ENCODE measurements around the gene GLIPR2. TPM values are rescaled to one million over a fixed set of nuclear protein-coding genes. Genes with fewer than 3 reads are reported as not detected.
"Not testable (repeated sequence)": the region's sequence is repeated elsewhere in the genome, so short reads cannot be mapped to it uniquely, and the experiment has no call there.

GLIPR2 gene
- total RNA-seq, 2 donors from 2014 or later: 11.0 to 27.1 TPM

DNA sequence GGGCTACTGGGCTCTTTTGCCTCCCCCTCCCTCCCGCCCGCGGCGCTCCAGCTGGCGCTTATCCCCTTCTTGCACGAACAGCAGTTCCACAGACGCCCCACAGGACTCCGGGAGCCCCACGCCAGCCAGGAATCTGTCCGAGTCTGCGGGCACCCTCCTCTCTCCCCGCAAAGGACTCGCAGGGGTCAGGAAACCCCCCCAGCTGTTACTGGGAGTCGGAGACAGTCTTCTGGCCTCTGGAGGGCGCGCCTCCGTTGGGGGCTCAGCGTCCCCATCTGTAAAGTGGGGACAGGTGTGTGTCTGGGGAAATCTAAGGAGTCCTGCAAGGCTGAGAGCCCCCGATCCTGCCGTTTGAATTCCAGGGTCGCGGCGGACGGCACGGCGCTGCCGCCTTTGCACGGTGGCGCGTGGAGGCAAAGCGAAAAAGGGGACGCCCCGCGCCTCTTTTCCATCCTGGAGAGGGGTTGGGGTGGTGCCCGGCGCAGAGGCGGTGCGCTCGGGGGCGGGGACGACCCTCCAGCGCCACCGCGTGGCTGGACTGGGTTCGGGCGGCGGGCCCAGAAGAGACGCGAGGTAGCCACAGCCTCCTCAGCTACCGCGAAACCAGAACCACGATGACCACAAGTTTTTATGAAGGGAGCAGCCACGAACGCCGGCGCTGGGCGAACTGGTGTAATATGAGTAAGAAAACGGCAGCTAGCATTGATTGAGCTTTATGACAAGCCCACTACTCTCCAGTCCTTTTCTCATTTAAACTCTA is 29.8 kb downstream of the GLIPR2 start:
- H3K36me3 Mint-ChIP-seq: no peaks in the 10 kb centered on the region
- peak overlapping the region; percentile 66 for H3K4me3 Mint-ChIP-seq
- H3K27ac Mint-ChIP-seq: no peak overlapping the region
- peaks cover 0 to 4% of the 10 kb centered on the region in 2 donors for H3K27me3 Mint-ChIP-seq
- DNase-seq (ENCODE audit: low spot score) (peak; percentile 89), ATAC-seq (peak; percentile 97 to 99)
- peaks cover under 1 to 5% of the 10 kb centered on the region in 2 donors for H3K4me1 Mint-ChIP-seq (ENCODE audit: low read depth in 2 of 2)
- no peaks in the 10 kb centered on the region for H3K9me3 Mint-ChIP-seq

DNA sequence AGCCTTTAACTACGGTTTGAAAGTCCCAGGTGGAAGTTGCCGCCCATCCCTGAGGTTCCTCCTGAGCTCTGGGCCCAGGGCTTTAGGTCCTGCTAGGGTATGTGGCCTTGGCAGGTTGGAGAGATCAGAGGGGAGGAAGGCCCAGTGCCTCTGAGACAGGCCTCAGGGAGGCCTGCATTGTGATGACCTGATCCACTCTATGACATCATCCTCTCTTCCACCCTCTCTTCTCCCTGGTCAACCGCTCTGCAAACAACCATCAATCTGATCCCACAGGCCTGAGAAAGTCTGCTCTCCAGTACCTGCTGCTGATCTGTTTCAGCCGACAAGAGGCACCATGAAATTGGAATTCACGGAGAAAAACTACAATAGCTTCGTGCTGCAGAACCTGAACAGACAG is 32.6 kb downstream of the GLIPR2 start, which contains the start of gene CCIN:
TSS of gene CCIN (plus strand) at position 223 of the 400 bp plus-strand sequence. CDS start at position 338, 115 bp downstream.
- H3K27me3 Mint-ChIP-seq: peaks cover 0 to 6% of the 10 kb centered on the region in 2 donors
- DNase-seq (ENCODE audit: low spot score): no peak
- ATAC-seq: no peak
- H3K36me3 Mint-ChIP-seq: no peaks in the 10 kb centered on the region
- no peak within 1 kb of the TSS for H3K4me3 Mint-ChIP-seq
- no peak within 1 kb of the TSS for H3K27ac Mint-ChIP-seq
- H3K4me1 Mint-ChIP-seq (ENCODE audit: low read depth in 2 of 2): peaks cover 0 to 5% of the 10 kb centered on the region in 2 donors
- H3K9me3 Mint-ChIP-seq: no peaks in the 10 kb centered on the region

DNA sequence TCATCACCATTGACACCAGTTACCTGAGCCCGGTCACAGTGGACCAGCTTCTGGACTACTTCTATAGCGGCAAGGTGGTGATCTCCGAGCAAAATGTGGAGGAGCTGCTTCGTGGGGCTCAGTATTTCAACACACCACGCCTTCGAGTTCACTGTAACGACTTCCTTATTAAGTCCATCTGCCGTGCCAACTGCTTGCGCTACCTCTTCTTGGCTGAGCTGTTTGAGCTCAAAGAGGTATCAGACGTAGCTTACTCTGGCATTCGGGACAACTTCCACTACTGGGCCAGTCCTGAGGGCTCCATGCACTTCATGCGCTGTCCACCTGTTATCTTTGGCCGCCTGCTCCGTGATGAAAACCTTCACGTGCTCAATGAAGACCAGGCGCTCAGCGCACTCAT is 33.2 kb downstream of the GLIPR2 start:
- H3K36me3 Mint-ChIP-seq: no peaks in the 10 kb centered on the region
- ATAC-seq: no peak
- no peak overlapping the region for H3K27ac Mint-ChIP-seq
- H3K27me3 Mint-ChIP-seq: peaks cover 0 to 6% of the 10 kb centered on the region in 2 donors
- H3K4me3 Mint-ChIP-seq: no peak overlapping the region
- DNase-seq (ENCODE audit: low spot score): no peak
- no peaks in the 10 kb centered on the region for H3K9me3 Mint-ChIP-seq
- peaks cover 0 to 5% of the 10 kb centered on the region in 2 donors for H3K4me1 Mint-ChIP-seq (ENCODE audit: low read depth in 2 of 2)

DNA sequence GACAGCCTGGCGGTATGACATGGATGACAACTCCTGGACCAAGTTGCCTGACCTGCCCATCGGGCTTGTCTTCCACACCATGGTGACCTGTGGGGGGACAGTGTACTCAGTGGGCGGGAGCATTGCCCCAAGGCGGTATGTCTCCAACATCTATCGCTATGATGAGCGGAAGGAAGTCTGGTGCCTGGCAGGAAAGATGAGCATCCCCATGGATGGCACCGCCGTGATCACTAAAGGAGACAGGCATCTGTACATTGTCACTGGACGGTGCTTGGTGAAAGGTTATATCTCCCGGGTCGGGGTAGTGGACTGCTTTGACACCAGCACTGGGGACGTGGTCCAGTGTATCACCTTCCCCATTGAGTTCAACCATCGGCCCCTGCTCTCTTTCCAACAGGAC is 34.0 kb downstream of the GLIPR2 start:
- Mint-ChIP-seq H3K27ac (no peak overlapping the region), H3K27me3 (peaks cover 0 to 6% of the 10 kb centered on the region in 2 donors), H3K4me3 (no peak overlapping the region), H3K4me1 (ENCODE audit: low read depth in 2 of 2) (peaks cover 0 to 5% of the 10 kb centered on the region in 2 donors), H3K9me3 (no peaks in the 10 kb centered on the region), H3K36me3 (no peaks in the 10 kb centered on the region)
- ATAC-seq (no peak), DNase-seq (ENCODE audit: low spot score) (no peak)

DNA sequence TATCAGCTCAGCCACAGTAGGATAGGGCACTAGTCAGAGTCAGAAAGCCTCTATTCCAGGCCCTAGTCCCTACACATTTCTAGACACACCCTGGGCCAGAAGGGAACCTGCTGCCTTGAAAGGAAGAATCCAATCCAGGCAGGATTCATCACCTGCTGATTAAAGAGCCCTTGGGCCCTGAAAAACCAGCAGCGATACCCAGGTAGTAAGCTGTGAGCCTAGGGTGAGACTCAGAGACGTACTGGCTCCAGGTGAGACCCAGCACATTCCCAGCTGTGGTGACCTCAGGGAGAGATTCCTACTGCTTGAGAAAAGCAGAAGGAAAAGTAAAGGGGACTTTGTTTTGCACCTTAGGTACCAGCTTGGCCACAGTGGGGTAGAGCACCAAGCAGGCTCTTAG is 37.3 kb downstream of the GLIPR2 start:
- Mint-ChIP-seq H3K27ac (no peak overlapping the region), H3K9me3 (no peaks in the 10 kb centered on the region), H3K27me3 (peaks cover 5 to 6% of the 10 kb centered on the region in 2 donors), H3K4me1 (ENCODE audit: low read depth in 2 of 2) (no peaks in the 10 kb centered on the region), H3K36me3 (no peaks in the 10 kb centered on the region), H3K4me3 (no peak overlapping the region)
- ATAC-seq: no peak
- DNase-seq (ENCODE audit: low spot score): no peak

DNA sequence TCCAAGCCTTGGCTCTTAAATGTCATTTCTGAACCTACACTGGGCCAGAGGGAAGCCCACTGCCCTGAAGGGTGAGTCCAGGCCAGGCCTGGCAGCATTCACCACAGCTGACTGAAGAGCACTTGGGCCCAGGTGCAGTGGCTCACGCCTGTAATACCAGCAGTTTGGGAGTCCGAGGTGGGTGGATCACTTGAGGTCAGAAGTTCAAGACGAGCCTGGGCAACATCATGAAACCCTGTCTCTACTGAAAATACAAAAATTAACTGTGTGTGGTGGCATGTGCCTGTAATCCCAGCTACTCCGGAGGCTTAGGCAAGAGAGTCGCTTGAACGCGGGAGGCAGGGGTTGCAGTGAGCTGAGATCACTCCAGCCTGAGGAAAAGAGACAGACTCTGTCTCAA is 37.7 kb downstream of the GLIPR2 start:
- Mint-ChIP-seq H3K27me3 (peaks cover 5 to 9% of the 10 kb centered on the region in 2 donors), H3K27ac (no peak overlapping the region), H3K4me1 (ENCODE audit: low read depth in 2 of 2) (no peaks in the 10 kb centered on the region), H3K36me3 (no peaks in the 10 kb centered on the region), H3K4me3 (no peak overlapping the region), H3K9me3 (no peaks in the 10 kb centered on the region)
- ATAC-seq (no peak), DNase-seq (ENCODE audit: low spot score) (no peak)

DNA sequence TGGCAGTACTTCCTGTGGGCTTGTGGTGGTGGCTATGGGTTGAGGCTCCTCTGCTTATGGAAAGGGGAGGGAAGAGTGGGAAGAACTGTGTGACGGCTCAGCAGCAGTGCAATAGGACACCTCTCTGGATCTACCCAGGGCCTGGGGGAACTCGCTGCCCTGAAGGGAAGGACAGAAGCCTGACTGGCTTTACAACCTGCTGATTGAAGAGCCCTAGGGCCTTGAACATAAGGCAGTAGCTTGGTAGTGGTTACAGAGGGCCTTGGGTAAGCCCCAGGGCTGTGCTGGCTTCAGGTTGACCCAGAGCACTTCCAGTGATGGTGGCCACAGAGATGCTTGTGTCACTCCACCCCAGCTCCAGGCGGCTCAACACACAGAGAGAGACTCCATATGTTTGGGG is 38.2 kb downstream of the GLIPR2 start:
- Mint-ChIP-seq H3K4me3 (no peak overlapping the region), H3K4me1 (ENCODE audit: low read depth in 2 of 2) (no peaks in the 10 kb centered on the region), H3K27me3 (peaks cover 5 to 8% of the 10 kb centered on the region in 2 donors), H3K9me3 (no peaks in the 10 kb centered on the region), H3K36me3 (no peaks in the 10 kb centered on the region), H3K27ac (no peak overlapping the region)
- no peak for ATAC-seq
- DNase-seq (ENCODE audit: low spot score): no peak

DNA sequence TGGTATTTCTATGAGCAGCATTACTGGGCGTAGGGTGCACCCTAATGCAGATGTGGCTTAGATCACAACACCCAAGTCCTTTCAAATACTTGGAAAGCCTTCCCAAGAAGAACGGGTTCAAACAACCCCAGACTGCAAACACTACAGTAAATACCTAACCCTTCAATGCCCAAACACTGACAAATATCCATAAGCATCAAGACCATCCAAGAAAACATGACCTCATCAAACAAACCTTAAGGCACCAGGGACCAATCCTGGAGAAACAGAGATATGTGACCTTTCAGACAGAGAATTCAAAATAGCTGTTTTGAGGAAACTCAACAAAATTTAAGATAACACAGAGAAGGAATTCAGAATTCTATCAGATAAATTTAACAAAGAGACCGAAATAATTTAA is 38.7 kb downstream of the GLIPR2 start:
- not testable (repeated sequence) for H3K36me3 Mint-ChIP-seq; H3K4me1 Mint-ChIP-seq (ENCODE audit: low read depth in 2 of 2); H3K9me3 Mint-ChIP-seq; H3K4me3 Mint-ChIP-seq; H3K27ac Mint-ChIP-seq; H3K27me3 Mint-ChIP-seq; ATAC-seq; DNase-seq (ENCODE audit: low spot score)

DNA sequence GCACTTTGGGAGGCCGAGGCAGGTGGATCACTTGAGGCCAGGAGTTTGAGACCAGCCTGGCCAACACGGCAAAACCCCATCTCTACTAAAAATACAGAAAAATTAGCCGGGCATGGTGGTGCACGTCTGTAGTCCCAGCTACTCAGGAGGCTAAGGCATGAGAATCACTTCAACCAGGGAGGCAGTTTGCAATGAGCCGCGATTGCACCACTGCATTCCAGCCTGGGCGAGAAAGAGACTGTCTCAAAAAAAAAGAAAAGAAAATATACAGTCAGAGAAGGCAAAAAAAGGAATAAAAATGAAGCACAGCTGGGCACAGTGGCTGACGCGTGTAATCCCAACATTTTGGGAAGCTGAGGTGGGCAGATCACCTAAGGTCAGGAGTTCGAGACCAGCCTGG is 40.0 kb downstream of the GLIPR2 start:
- not testable (repeated sequence) for ATAC-seq; DNase-seq (ENCODE audit: low spot score); H3K27ac Mint-ChIP-seq; H3K9me3 Mint-ChIP-seq; H3K36me3 Mint-ChIP-seq; H3K4me1 Mint-ChIP-seq (ENCODE audit: low read depth in 2 of 2); H3K27me3 Mint-ChIP-seq; H3K4me3 Mint-ChIP-seq

DNA sequence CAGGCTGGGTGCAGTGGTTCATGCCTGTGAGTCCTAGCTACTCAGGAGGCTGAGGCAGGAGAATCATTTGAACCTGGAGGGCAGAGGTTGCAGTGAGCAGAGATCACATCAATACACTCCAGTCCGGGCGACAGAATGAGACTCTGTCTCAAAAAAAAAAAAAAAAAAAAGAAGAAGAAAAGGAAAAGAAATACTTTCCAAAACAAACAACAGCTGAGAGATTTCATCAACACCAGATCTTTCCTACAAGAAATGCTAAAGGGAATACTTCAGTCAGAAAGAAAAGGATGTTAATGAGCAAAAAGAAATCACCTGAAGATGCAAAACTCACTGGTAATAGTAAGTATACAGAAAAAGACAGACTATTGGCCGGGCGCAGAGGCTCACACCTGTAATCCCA is 41.0 kb downstream of the GLIPR2 start:
- peaks cover 5% of the 10 kb centered on the region in 2 donors for H3K27me3 Mint-ChIP-seq
- no peak overlapping the region for H3K27ac Mint-ChIP-seq
- no peak for DNase-seq (ENCODE audit: low spot score)
- ATAC-seq: no peak
- H3K4me3 Mint-ChIP-seq: no peak overlapping the region
- H3K36me3 Mint-ChIP-seq: no peaks in the 10 kb centered on the region
- no peaks in the 10 kb centered on the region for H3K4me1 Mint-ChIP-seq (ENCODE audit: low read depth in 2 of 2)
- no peaks in the 10 kb centered on the region for H3K9me3 Mint-ChIP-seq

DNA sequence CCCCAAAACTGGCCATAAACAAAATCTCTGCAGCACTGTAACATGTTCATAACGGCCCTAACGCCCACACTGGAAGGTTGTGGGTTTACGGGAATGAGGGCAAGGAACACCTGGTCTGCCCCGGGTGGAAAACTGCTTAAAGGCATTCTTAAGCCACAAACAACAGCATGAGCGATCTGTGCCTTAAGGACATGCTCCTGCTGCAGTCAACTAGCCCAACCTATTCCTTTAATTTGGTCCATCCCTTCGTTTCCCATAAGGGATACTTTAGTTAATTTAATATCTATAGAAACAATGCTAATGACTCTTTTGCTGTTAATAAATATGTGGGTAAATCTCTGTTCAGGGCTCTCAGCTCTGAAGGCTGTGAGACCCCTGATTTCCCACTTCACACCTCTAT is 43.7 kb downstream of the GLIPR2 start:
- H3K4me1 Mint-ChIP-seq (ENCODE audit: low read depth in 2 of 2); H3K9me3 Mint-ChIP-seq; H3K27ac Mint-ChIP-seq; H3K36me3 Mint-ChIP-seq; ATAC-seq; H3K4me3 Mint-ChIP-seq; H3K27me3 Mint-ChIP-seq; DNase-seq (ENCODE audit: low spot score): not testable (repeated sequence)

DNA sequence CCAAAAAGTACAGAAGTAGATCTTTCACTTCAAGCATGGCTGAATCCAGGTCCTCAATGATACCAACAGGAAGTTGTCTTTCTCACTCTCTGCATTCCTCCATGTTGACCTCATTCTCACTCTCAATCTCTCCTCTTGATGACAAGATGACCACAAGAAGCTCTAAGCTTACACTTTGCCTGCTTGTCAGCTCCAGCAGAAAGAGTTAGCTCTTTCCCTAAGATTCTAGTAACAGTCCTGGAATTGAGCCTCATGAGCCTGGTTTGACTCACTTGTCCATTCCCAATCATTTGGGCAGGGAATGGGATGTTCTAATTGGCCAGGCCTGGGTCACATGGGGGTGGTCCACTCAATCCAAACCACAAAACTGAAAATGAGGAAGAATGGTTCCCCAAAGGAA is 50.9 kb downstream of the GLIPR2 start:
- Mint-ChIP-seq H3K9me3 (no peaks in the 10 kb centered on the region), H3K27me3 (no peaks in the 10 kb centered on the region), H3K4me1 (ENCODE audit: low read depth in 2 of 2) (peaks cover 34 to 40% of the 10 kb centered on the region in 2 donors), H3K27ac (peak overlapping the region; percentile 53 to 96), H3K4me3 (peak overlapping the region; percentile 18), H3K36me3 (peaks cover 7% of the 10 kb centered on the region)
- ATAC-seq: no peak
- DNase-seq (ENCODE audit: low spot score): no peak

DNA sequence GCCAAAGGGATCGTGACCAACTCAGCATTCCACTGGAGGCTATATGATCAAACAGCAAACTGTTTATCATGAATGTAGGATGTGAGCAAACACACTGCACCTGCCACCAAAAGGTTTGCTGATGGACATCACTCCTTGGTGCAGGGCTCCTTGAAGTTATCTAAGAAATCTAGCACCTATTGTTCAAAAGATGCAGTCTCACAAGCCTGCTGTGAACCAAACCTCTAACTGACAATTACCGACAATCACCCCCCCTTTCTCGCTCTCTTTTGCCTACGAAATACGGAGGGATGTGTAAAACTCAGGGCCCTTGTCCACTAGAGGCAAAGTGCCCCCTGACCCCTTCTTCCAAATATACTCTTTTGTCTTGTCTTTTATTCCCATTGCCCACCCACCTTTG is 51.7 kb downstream of the GLIPR2 start:
- ATAC-seq (no peak), DNase-seq (ENCODE audit: low spot score) (no peak)
- H3K4me3 Mint-ChIP-seq: peak overlapping the region; percentile 9
- peaks cover 7% of the 10 kb centered on the region for H3K36me3 Mint-ChIP-seq
- H3K9me3 Mint-ChIP-seq: no peaks in the 10 kb centered on the region
- peaks cover 40 to 48% of the 10 kb centered on the region in 2 donors for H3K4me1 Mint-ChIP-seq (ENCODE audit: low read depth in 2 of 2)
- H3K27me3 Mint-ChIP-seq: no peaks in the 10 kb centered on the region
- H3K27ac Mint-ChIP-seq: peak overlapping the region; percentile 53 to 96

DNA sequence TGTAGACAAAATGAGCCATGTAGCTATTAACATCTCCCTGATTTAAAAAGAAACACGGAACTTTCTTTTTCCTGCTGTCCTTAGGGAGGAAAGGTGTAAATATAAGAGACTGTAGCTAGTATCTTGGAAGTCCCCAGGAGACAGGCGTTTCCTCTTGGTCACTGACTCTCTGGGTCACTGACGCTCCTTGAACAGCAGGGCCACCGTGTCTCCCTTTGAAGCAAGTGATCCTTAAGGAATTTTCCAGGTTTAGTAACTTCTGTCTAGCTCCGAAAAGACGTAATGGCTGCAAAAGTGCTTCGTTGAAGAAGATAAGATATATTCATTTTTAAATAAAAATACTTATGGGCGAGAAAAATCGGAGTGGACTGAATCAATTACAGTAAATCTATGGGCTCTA is 53.4 kb downstream of the GLIPR2 start:
- H3K36me3 Mint-ChIP-seq: peaks cover 16% of the 10 kb centered on the region
- H3K9me3 Mint-ChIP-seq: no peaks in the 10 kb centered on the region
- H3K4me1 Mint-ChIP-seq (ENCODE audit: low read depth in 2 of 2): peaks cover 57 to 66% of the 10 kb centered on the region in 2 donors
- peak overlapping the region; percentile 89 for H3K4me3 Mint-ChIP-seq
- DNase-seq (ENCODE audit: low spot score) (no peak), ATAC-seq (no peak)
- peak overlapping the region; percentile 76 to 96 for H3K27ac Mint-ChIP-seq
- H3K27me3 Mint-ChIP-seq: no peaks in the 10 kb centered on the region
